Nasal cavity respiratory epithelium epithelial cell of viscerocranial mucosa (primary cell): ENCODE measurements around the gene TBC1D23. TPM values are rescaled to one million over a fixed set of nuclear protein-coding genes. Genes with fewer than 3 reads are reported as not detected.

Experiments
- total RNA-seq: library from RNA; depleted of rRNA; stranded (reverse); fragments of >200 nt; gene quantifications from 2 replicates; pipeline ENCODE4 v1.2.3, GENCODE V29; 2014

The TBC1D23 gene
- 43.4 and 44.8 TPM in 2 replicates for total RNA-seq

GRCh38 chr3:100260685-100261484 is at the start of gene TBC1D23:
Gene TBC1D23, plus strand, starts transcription at chr3:100260992. Its CDS starts 27 bp downstream, at chr3:100261019.

DNA sequence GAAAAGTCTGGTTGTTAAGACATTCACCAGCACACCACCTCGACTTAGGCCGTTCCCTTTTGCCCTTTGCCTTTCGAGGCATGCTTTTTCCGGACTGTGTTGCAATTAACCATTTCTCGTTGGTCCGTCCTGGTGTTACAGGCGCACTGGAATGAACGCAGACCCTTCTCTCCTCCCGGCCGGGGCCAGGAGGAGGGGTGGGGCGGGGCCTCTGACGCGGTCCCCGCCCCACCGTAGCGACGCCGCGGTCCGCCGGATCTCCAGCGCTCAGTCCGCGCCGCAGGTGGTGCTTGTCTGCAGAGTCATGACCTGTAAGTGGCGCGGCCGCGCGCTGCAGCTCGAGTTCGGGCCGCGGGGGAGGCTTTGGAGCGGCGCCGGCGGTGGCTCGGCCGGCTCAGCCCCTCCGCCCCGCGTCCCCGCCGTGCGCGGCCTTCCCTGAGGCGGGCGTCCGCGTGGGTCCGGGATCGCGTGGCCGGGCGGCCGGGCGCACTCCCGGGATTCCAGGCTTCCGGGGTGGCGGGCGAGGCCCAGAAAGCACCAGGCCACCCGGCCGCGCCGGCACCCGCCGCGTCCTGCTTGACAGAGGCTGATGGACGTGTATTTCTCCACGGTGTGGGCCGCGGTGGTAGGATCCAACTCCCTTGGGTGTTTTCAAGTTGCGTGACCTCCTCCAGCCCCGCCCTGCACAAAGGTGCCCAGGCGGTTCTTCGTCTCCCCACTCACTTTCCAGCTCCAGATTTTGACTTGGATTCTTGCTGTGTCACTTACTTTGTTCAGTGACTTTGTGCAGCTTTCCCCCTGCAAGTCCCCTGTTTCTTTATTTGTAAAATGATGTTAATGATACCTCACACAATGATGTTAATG is 73.9 kb downstream of the TBC1D23 start, which contains the start of gene NIT2:
NIT2 (plus strand) TSS at position 270 of the 864 bp plus-strand sequence; CDS start at position 305, 35 bp downstream.

Other genes with a start within 250 kb of the TBC1D23 start
- gene FILIP1L, start 146.5 kb upstream of the TBC1D23 start, total RNA-seq: 2.7 and 8.5 TPM in 2 replicates
- gene NIT2, start 73.8 kb downstream of the TBC1D23 start, total RNA-seq: 16.7 and 22.7 TPM in 2 replicates
- gene TOMM70, start 140.1 kb downstream of the TBC1D23 start, total RNA-seq: 50.9 and 59.5 TPM in 2 replicates
- gene LNP1, start 140.5 kb downstream of the TBC1D23 start, total RNA-seq: 1.00 and 1.4 TPM in 2 replicates
- gene TMEM45A, start 231.6 kb downstream of the TBC1D23 start, total RNA-seq: 8.5 and 10.7 TPM in 2 replicates